VCaP (cell line): ENCODE results near the gene CNNM2.

ENCODE experiments used
- H3K27ac ChIP-seq: fragments of 450-650 bp; 2 replicates; pipeline ENCODE4 v1.5.1; 2017
- TF ChIP-seq, protein P1 (sequence below): fragments of 450-650 bp; conservative IDR thresholded peaks from 2 replicates; pipeline ENCODE4 v1.5.1; 2017; ENCODE audit warnings: mild to moderate bottlenecking, moderate library complexity

The CNNM2 gene

DNA sequence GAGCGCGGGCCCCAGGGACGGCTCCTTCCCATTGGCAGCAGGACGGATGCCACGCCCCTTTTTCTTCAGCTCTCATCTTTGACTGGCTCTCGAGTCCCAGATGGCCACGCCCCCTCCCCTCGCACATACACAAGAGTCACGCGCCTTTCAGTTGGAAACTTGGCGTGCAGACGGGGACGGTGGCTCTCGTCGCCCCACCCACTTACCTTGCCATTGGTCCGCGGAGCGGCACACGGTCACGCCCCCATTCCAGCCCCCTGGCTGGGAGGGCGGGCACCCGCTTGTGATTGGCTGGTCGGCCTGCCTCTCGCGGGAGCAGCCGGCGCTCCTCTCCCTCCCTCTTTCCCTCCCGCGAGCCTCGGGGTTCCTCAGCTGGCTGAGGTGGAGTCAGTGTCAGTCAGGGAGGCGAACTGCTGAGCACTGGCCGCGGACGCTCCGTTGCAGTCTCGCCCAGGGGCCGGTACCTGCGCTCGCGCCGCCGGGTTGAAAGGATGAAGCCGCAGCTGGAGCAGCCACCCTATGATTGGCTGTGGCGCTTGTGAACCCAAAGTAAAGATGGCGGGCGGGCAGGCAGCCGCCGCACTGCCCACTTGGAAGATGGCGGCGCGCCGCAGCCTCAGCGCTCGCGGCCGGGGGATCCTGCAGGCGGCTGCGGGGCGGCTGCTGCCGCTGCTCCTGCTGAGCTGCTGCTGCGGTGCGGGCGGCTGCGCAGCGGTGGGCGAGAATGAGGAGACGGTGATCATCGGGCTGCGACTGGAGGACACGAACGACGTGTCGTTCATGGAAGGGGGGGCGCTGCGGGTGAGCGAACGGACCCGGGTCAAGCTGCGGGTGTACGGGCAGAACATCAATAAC, at the start of gene CNNM2:
CNNM2 (plus strand) TSS at position 333 of the 855 bp plus-strand sequence; CDS start at position 520, 187 bp downstream.
- H3K27ac ChIP-seq = peak within 1 kb of the TSS; percentile 87
- TF ChIP-seq, protein P1, sequence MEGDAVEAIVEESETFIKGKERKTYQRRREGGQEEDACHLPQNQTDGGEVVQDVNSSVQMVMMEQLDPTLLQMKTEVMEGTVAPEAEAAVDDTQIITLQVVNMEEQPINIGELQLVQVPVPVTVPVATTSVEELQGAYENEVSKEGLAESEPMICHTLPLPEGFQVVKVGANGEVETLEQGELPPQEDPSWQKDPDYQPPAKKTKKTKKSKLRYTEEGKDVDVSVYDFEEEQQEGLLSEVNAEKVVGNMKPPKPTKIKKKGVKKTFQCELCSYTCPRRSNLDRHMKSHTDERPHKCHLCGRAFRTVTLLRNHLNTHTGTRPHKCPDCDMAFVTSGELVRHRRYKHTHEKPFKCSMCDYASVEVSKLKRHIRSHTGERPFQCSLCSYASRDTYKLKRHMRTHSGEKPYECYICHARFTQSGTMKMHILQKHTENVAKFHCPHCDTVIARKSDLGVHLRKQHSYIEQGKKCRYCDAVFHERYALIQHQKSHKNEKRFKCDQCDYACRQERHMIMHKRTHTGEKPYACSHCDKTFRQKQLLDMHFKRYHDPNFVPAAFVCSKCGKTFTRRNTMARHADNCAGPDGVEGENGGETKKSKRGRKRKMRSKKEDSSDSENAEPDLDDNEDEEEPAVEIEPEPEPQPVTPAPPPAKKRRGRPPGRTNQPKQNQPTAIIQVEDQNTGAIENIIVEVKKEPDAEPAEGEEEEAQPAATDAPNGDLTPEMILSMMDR = no peak

DNA sequence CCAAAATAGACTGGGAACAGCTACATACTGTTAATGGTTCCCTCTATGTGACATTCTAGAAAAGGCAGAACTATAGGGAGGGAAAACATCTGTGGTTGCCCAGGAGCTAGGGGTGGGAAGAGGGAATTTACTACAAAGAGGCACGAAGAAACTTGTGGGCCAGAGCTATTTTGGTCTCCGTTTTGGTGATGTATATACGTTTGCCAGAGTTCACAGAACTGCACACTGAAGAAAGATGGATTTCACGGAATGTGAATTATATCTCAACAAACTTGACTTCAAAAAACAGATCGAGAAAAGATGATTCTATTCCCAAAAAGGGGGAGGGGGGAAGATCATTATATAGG, 49.2 kb upstream of the CNNM2 start:
- peak overlapping the region; percentile 64; the same call in 1 of the 2 replicates for H3K27ac ChIP-seq
- TF ChIP-seq, protein P1 = no peak

DNA sequence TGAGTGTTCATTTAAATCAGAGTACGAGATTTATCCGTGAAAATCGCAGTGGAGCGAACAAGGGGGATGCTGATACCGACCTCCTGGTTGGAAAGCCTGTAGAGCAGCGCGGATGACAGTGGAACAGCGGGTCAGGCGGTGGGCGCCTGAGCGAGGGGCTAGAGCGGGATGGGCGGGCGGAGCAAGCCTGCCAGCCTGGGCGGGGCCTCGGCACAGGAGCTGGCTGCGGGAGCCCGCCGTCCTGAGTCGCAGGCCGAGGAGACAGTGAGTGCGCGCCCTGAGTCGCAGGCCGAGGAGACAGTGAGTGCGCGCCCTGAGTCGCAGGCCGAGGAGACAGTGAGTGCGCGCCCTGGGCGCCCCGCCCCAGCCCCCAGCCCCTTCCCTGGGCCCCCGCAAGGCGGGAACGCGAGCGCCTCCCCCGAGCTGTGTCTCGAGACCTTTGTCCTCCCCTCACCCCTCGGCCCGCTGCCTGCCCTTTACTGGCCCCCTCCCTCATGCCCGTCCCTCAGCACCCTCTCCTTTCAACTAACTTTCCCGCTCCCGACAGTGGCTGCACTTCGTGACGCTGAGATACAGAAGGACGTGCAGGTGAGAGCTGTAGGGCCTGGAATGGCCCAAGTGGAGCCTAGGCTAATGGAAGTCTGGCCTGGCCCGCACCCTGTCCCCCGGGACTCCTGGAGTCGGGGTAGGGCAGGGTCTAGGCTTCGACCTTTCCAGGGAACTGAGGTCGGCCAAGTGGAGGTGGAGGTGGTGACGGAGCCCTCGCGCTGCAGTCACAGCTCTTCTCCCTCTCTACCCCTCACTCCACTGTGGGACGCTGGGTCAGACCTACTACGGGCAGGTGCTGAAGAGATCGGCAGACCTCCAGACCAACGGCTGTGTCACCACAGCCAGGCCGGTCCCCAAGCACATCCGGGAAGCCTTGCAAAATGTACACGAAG, 48.6 kb upstream of the CNNM2 start, which contains the start of gene AS3MT:
AS3MT (plus strand) TSS at position 213 of the 941 bp plus-strand sequence; CDS start at position 336, 123 bp downstream.
- peak within 1 kb of the TSS; percentile 64; the same call in 1 of the 2 replicates for H3K27ac ChIP-seq
- TF ChIP-seq, protein P1 = no peak

DNA sequence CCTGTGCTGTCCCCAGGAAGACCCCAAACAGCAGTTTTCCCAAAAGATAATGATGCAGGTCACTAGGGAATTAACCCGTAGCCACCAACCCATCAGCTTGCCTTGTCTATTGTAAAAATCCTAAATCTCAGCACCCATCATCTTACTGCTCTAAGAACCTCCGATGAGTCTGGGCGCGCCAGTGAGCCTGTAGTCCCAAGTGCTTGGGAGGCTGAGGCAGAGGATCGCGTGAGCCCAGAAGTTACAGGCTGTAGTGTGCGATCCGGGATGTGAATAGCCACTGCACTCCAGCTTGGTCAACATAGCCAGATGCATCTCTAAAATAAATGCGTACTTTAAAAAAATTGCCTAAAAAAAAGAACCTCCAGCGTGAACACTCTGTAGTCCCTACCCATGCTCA, 47.9 kb upstream of the CNNM2 start:
- TF ChIP-seq, protein P1 = no peak
- no peak overlapping the region for H3K27ac ChIP-seq

DNA sequence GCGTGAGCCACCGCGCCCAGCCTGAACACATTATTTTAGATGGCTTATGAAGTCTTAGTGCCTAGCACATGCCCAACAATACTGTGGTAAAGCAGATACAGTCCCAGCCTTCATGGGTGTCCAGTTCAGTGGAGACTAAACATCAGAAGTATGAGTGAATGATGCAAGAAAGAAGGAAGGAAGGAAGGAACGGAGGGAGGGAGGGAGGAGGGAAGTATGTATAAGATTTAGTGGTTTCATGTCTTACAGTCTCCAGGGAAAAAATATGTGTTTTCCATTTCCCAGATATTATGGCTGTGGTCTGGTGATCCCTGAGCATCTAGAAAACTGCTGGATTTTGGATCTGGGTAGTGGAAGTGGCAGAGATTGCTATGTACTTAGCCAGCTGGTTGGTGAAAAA, 45.9 kb upstream of the CNNM2 start:
- TF ChIP-seq, protein P1 = no peak
- no peak overlapping the region for H3K27ac ChIP-seq

DNA sequence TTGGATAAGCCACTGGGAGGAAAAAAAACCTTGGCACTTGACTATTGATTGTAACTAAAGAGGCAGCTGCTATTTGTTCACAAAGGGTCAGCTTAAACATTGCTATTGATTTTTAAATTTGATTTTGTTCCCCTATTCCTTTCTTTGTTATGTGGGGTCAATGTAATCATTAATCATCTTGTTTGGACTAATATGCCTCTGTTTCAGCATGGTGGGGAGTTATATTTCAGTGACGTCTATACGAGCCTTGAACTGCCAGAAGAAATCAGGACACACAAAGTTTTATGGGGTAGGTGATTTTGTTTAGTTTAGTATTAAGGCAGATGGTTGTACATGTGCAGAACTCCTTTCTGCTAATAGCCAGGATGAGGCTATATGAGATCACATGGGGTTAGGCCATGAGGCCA, 41.3 kb upstream of the CNNM2 start:
- TF ChIP-seq, protein P1 = no peak
- no peak overlapping the region for H3K27ac ChIP-seq

DNA sequence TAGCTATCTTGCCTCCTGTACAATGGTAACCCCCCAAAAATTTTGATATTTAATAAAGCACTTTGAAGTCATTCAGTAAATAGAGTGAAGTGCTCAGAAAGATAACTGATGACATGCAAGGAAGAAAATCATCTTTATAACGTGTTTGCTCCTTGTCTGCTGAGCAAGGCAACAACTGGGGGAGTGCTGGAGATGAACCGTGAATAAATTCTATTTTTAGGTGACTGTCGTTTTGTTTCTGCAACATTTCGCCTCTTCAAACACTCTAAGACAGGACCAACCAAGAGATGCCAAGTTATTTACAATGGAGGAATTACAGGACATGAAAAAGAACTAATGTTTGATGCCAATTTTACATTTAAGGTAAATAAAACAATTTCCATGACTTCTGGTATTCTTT, 39.5 kb upstream of the CNNM2 start:
- TF ChIP-seq, protein P1 = no peak
- no peak overlapping the region for H3K27ac ChIP-seq
